GM12878 (cell line): Measurements from ENCODE around the gene RAC2. TPM values are rescaled to one million over a fixed set of nuclear protein-coding genes. Genes with fewer than 3 reads are reported as not detected.

ENCODE experiments used
- ATAC-seq: fragments of 200-7000 bp; cut with Tn5 transposase; 3 replicates; pipeline ENCODE4 v1.9.1; 2020; ENCODE audit warnings: mild to moderate bottlenecking, moderate library complexity
- BruUV-seq: library from RNA; stranded (reverse); fragments of 400-500 nt; replicated peaks from 2 replicates; lab custom pipeline; 2021; lab: Mats Ljungman, UMichigan
- CTCF ChIA-PET: fragments of 300-600 bp; sonication (Branson Sonifier 250); formaldehyde crosslinking; extraction: SDS; loops from one replicate; lab custom pipeline; 2021; ENCODE audit warnings: inconsistent platforms; lab: Yijun Ruan, JAX
- POLR2A ChIA-PET: fragments of 350-600 bp; formaldehyde crosslinking; extraction: SDS; loops from one replicate; lab custom pipeline; 2021; ENCODE audit warnings: inconsistent platforms; lab: Charles Lee
- RAD21 ChIA-PET: fragments of 300-600 bp; sonication (Branson Sonifier 250); formaldehyde crosslinking; loops from one replicate; lab custom pipeline; 2023; ENCODE audit warnings: antibody characterized with exemption; ENCODE audit not compliant: unreplicated experiment; lab: Charles Lee
- SMC1A ChIA-PET: fragments of 300-600 bp; sonication (Branson Sonifier 250); formaldehyde crosslinking; loops from one replicate; lab custom pipeline; 2023; ENCODE audit not compliant: unreplicated experiment, uncharacterized antibody; lab: Charles Lee
- DNase-seq: peaks from one replicate; pipeline ENCODE4 v3.0.0-alpha.2; 2011; ENCODE audit warnings: low read depth, low spot score
- FAIRE-seq: peaks from 3 replicates; lab custom pipeline; 2011; peaks lifted over from hg19 to GRCh38; lab: Jason Lieb, UNC
- H2AFZ ChIP-seq: 2 replicates; pipeline ENCODE4 v1.6.0; 2011; ENCODE audit warnings: low read depth, low read length, control low read depth; ENCODE audit not compliant: control insufficient read depth
- H3K27ac ChIP-seq: 2 replicates; pipeline ENCODE4 v1.5.1; 2011; ENCODE audit warnings: control low read depth; ENCODE audit not compliant: control insufficient read depth, insufficient read depth
- H3K27me3 ChIP-seq, 2 experiments: replicated peaks in 1 of 2; 2 replicates each; pipeline versions ENCODE4 v1.6.0 to v1.6.1; 2011; ENCODE audit warnings: low read length in 1 of 2; ENCODE audit not compliant: control insufficient read depth in 2 of 2, insufficient read depth in 2 of 2
- H3K36me3 ChIP-seq, 2 experiments: 2 replicates each; pipeline ENCODE4 v1.5.1; 2011; ENCODE audit warnings: low read length in 1 of 2; ENCODE audit not compliant: control insufficient read depth in 2 of 2, insufficient read depth in 2 of 2
- H3K4me1 ChIP-seq: 2 replicates; pipeline ENCODE4 v1.6.1; 2011; ENCODE audit warnings: mild to moderate bottlenecking, low read length, moderate library complexity, mixed read lengths; ENCODE audit not compliant: control insufficient read depth, insufficient read depth
- H3K4me2 ChIP-seq: 2 replicates; pipeline ENCODE4 v1.6.0; 2011; ENCODE audit warnings: control low read depth; ENCODE audit not compliant: control insufficient read depth, insufficient read depth
- H3K4me3 ChIP-seq: fragments of 200-600 bp; sonication (generic); 2 replicates; pipeline ENCODE4 v1.5.1; 2016
- H3K79me2 ChIP-seq: 2 replicates; pipeline ENCODE4 v1.6.0; 2011; ENCODE audit warnings: low read length; ENCODE audit not compliant: control insufficient read depth, insufficient read depth
- H3K9ac ChIP-seq: 2 replicates; pipeline ENCODE4 v1.8.0; 2011; ENCODE audit warnings: low read length, control low read depth, mixed read lengths; ENCODE audit not compliant: control insufficient read depth, insufficient read depth
- H3K9me3 ChIP-seq: replicated peaks from 3 replicates; pipeline ENCODE4 v1.5.1; 2011; ENCODE audit warnings: mild to moderate bottlenecking, low read length; ENCODE audit not compliant: control insufficient read depth, insufficient read depth
- H4K20me1 ChIP-seq: 2 replicates; pipeline ENCODE4 v1.6.0; 2011; ENCODE audit not compliant: control insufficient read depth, insufficient read depth
- E2F8 ChIP-seq: fragments of 450-650 bp; IDR thresholded peaks from 2 replicates; pipeline ENCODE4 v1.6.1; 2018; ENCODE audit warnings: mild to moderate bottlenecking, low read depth, moderate library complexity; ENCODE audit not compliant: partially characterized antibody
- HDAC6 ChIP-seq: fragments of 200-600 bp; sonication (generic); IDR thresholded peaks from one replicate; pipeline ENCODE4 v1.8.0; 2017; ENCODE audit warnings: antibody characterized with exemption; ENCODE audit not compliant: unreplicated experiment
- JUNB ChIP-seq: IDR thresholded peaks from 2 replicates; pipeline ENCODE4 v1.6.1; 2016; ENCODE audit warnings: antibody characterized with exemption, mild to moderate bottlenecking
- KLF5 ChIP-seq: fragments of 450-650 bp; IDR thresholded peaks from 2 replicates; pipeline ENCODE4 v1.6.1; 2014; ENCODE audit warnings: mild to moderate bottlenecking; ENCODE audit not compliant: partially characterized antibody
- NR2C2 ChIP-seq: IDR thresholded peaks from 2 replicates; pipeline ENCODE4 v1.6.1; 2011; ENCODE audit warnings: borderline replicate concordance, low read depth; ENCODE audit not compliant: control insufficient read depth, insufficient read length
- POLR2AphosphoS5 ChIP-seq: IDR thresholded peaks from 2 replicates; pipeline ENCODE4 v1.6.1; 2011; ENCODE audit warnings: mild to moderate bottlenecking, low read length, inconsistent platforms
- RAD51 ChIP-seq: fragments of 450-650 bp; IDR thresholded peaks from 2 replicates; pipeline ENCODE4 v1.6.1; 2016; ENCODE audit warnings: moderate library complexity, mild to moderate bottlenecking, inconsistent platforms
- RB1 ChIP-seq: fragments of 450-650 bp; formaldehyde crosslinking; IDR thresholded peaks from 2 replicates; pipeline ENCODE4 v1.6.1; 2017; ENCODE audit warnings: mild to moderate bottlenecking, borderline replicate concordance
- RFX5 ChIP-seq: IDR thresholded peaks from 2 replicates; pipeline ENCODE4 v1.6.1; 2011; ENCODE audit warnings: low read depth, low read length, improper control_type of control experiment
- SMAD5 ChIP-seq: IDR thresholded peaks from 2 replicates; pipeline ENCODE4 v1.6.1; 2016; ENCODE audit warnings: antibody characterized with exemption, low read depth
- SRF ChIP-seq, 2 experiments: IDR thresholded peaks; 2 replicates each; pipeline ENCODE4 v1.6.1; 2011; ENCODE audit warnings: low read depth in 2 of 2, low read length in 2 of 2, mild to moderate bottlenecking in 1 of 2, moderate library complexity in 1 of 2
- TARDBP ChIP-seq: IDR thresholded peaks from 2 replicates; pipeline ENCODE4 v1.6.1; 2016; ENCODE audit warnings: borderline replicate concordance
- ZZZ3 ChIP-seq: IDR thresholded peaks from 2 replicates; pipeline ENCODE4 v1.6.1; 2011; ENCODE audit warnings: low read depth; ENCODE audit not compliant: control insufficient read depth, insufficient read length
- WGBS: methylation state at CpG from one replicate; pipeline ENCODE4 v1.1.6; 2016; ENCODE audit warnings: low lambda C conversion rate; ENCODE audit not compliant: insufficient replicate concordance, insufficient coverage; ENCODE audit errors: missing lambda C conversion rate; 5-methylcytosine and 5-hydroxymethylcytosine counted together
- in situ Hi-C: fragments of 300-500 bp; cut with MboI; formaldehyde crosslinking; loops from 9 replicates; pipeline ENCODE4 v1.14.3; 2018; ENCODE audit warnings: mixed read lengths
- intact Hi-C: fragments of 100-400 bp; cut with micrococcal nuclease; formaldehyde crosslinking; loops from one replicate; pipeline ENCODE4 v1.14.2; 2022; ENCODE audit not compliant: unreplicated experiment
- polyA plus RNA-seq, 11 experiments: library from polyadenylated mRNA; depleted of rRNA in 4 of 11; unstranded in 6 of 11; stranded (reverse) in 5 of 11; fragments of >200 nt; fragmentation: Nextera tagmentation in 4 of 11; fragmentation: Illumina TruSeq in 1 of 11; extraction: Ambion mirVana in 4 of 11; extraction: Trizol in 1 of 11; gene quantifications; 1 replicate in 1 of 11; 2 replicates in 10 of 11; pipeline versions ENCODE4 v1.2.1 to v1.2.3, GENCODE V29; 2011 to 2016; ENCODE audit warnings: inconsistent platforms in 2 of 11, missing spikeins in 2 of 11, low read depth in 1 of 11
- total RNA-seq, 4 experiments: library from RNA; depleted of rRNA in 3 of 4; stranded (reverse); fragments of >200 nt in 3 of 4; fragmentation: Illumina TruSeq in 1 of 4; extraction: Trizol in 1 of 4; gene quantifications; 2 replicates each; pipeline versions ENCODE4 v1.2.1 to v1.2.3, GENCODE V29; 2013 to 2021
- TF ChIP-seq, protein P1 (sequence below): IDR thresholded peaks from 2 replicates; pipeline ENCODE4 v1.6.1; 2011; ENCODE audit warnings: borderline replicate concordance, low read depth, mild to moderate bottlenecking, moderate library complexity, mixed read lengths, low read length; ENCODE audit not compliant: insufficient read depth; ENCODE audit errors: extremely low read length
- TF ChIP-seq, protein P2 (sequence below): fragments of 150-350 bp; IDR thresholded peaks from 2 replicates; pipeline ENCODE4 v1.6.1; 2014; ENCODE audit warnings: mild to moderate bottlenecking, low read depth, low read length

Gene RAC2
- total and polyA plus RNA-seq, 10 of the 15 experiments (the other 5 are each of a cell fraction or from before 2014, with no cell fraction given), result 102 to 386 (median 304) TPM

DNA sequence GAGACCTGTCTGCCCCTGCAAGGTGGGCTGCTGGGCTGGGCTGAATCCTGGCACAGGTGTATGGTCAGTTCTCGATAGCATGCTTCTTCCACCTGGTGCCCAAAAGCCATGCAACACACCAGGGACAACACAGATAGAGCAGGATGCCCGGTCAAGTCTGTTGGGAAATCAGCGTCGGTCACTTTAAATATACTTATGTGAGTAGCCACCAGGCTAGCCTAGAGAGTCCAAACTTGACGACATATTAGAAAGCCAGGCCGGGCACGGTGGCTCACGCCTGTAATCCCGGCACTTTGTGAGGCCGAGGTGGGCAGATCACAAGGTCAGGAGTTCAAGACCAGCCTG lies 65.0 kb downstream of the RAC2 start:
- H3K4me2 ChIP-seq, result no peak overlapping the region
- no TSS peak for BruUV-seq
- H3K9me3 ChIP-seq, result peaks cover 4% of the 10 kb centered on the region; the same call in 2 of the 3 replicates
- in situ Hi-C loops, result no loop called here
- peaks cover 4% of the 10 kb centered on the region; the same call in 1 of the 2 replicates for H3K4me1 ChIP-seq
- no peak overlapping the region for H3K9ac ChIP-seq
- no peaks in the 10 kb centered on the region for H4K20me1 ChIP-seq
- POLR2A ChIA-PET, result no interaction called here
- TF ChIP-seq JUNB (no peak), E2F8 (no peak), NR2C2 (no peak), SMAD5 (no peak), HDAC6 (no peak), KLF5 (no peak), POLR2AphosphoS5 (no peak), RFX5 (no peak), RAD51 (no peak), ZZZ3 (no peak), TARDBP (no peak), RB1 (no peak), SRF (IDR thresholded peaks at IDR 0.05; ENCODE audit: low read depth in 2 of 2, low read length in 2 of 2) (no peak)
- TF ChIP-seq, protein P1, sequence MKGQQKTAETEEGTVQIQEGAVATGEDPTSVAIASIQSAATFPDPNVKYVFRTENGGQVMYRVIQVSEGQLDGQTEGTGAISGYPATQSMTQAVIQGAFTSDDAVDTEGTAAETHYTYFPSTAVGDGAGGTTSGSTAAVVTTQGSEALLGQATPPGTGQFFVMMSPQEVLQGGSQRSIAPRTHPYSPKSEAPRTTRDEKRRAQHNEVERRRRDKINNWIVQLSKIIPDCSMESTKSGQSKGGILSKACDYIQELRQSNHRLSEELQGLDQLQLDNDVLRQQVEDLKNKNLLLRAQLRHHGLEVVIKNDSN, result no peak
- TF ChIP-seq, protein P2, sequence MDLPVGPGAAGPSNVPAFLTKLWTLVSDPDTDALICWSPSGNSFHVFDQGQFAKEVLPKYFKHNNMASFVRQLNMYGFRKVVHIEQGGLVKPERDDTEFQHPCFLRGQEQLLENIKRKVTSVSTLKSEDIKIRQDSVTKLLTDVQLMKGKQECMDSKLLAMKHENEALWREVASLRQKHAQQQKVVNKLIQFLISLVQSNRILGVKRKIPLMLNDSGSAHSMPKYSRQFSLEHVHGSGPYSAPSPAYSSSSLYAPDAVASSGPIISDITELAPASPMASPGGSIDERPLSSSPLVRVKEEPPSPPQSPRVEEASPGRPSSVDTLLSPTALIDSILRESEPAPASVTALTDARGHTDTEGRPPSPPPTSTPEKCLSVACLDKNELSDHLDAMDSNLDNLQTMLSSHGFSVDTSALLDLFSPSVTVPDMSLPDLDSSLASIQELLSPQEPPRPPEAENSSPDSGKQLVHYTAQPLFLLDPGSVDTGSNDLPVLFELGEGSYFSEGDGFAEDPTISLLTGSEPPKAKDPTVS, result no peak
- TF ChIP-seq, all 136 proteins: peak for 0
- Histone ChIP-seq H3K4me3 (no peak overlapping the region), H3K36me3 (no peaks in the 10 kb centered on the region), H3K27ac (no peak overlapping the region), H2AFZ (no peak overlapping the region), H3K27me3 (no peaks in the 10 kb centered on the region; a peak in 2 of 4 replicates), H3K79me2 (no peaks in the 10 kb centered on the region)
- 76% methylated on average over 10 of the region's 10 CpGs for WGBS
- intact Hi-C loops, result no loop called here
- DNase-seq (no peak), ATAC-seq (no peak), FAIRE-seq (no peak)
- ChIA-PET SMC1A (no interaction called here), RAD21 (no interaction called here), CTCF (interaction anchor here (0.8 to 1.5 kb wide), 5 partner anchors 12 to 102 kb away, joined by 3 to 4 read pairs (median 3); no protein-coding TSS in a partner anchor)
